K562 (cell line): ENCODE data around the gene KSR2.

ENCODE experiments used
- FOSL1 ChIP-seq: fragments of 200-800 bp; sonication (Bioruptor generic); conservative IDR thresholded peaks from 2 replicates; pipeline ENCODE4 v1.6.1; 2016; ENCODE audit warnings: missing genetic modification characterization, missing compliant biosample characterization
- IRF2 ChIP-seq: sonication (generic); formaldehyde crosslinking; IDR thresholded peaks from 2 replicates; pipeline ENCODE4 v1.8.1; 2022; ENCODE audit warnings: mild to moderate bottlenecking, missing genetic modification reagents
- SP2 ChIP-seq: IDR thresholded peaks from 2 replicates; pipeline ENCODE4 v1.6.1; 2011; ENCODE audit warnings: mild to moderate bottlenecking, low read depth, low read length, moderate library complexity; ENCODE audit not compliant: poor library complexity, severe bottlenecking; ENCODE audit errors: extremely low read depth

GRCh38 chr12:117980616-117981015 is 11.8 kb upstream of the KSR2 start:
- TF ChIP-seq SP2 (no peak), FOSL1 (tag) (no peak), IRF2 (CRISPR knock-in tag) (no peak)
